Mesendoderm (in vitro differentiated cells): ENCODE data around the gene CABLES1.
"Not testable (repeated sequence)": the region's sequence is repeated elsewhere in the genome, so short reads cannot be mapped to it uniquely, and the experiment has no call there.

Experiments used
- DNase-seq: peaks from one replicate; pipeline ENCODE4 v3.0.0; 2013
- H2AK5ac ChIP-seq: 2 replicates; pipeline ENCODE4 v1.6.1; 2013; ENCODE audit warnings: low read length, inconsistent platforms
- H2BK120ac ChIP-seq: 2 replicates; pipeline ENCODE4 v1.6.1; 2013; ENCODE audit warnings: low read depth, mild to moderate bottlenecking, low read length, moderate library complexity, mixed read lengths
- H2BK15ac ChIP-seq: replicated peaks from 2 replicates; pipeline ENCODE4 v1.6.1; 2013; ENCODE audit warnings: low read depth, mild to moderate bottlenecking, moderate library complexity
- H2BK5ac ChIP-seq: 2 replicates; pipeline ENCODE4 v1.6.1; 2013; ENCODE audit warnings: low read length, inconsistent platforms
- H3K18ac ChIP-seq: 2 replicates; pipeline ENCODE4 v1.6.1; 2013; ENCODE audit warnings: mild to moderate bottlenecking, low read length, mixed read lengths
- H3K23ac ChIP-seq: one replicate; pipeline ENCODE4 v1.6.1; 2013; ENCODE audit warnings: low read length
- H3K27ac ChIP-seq: 2 replicates; pipeline ENCODE4 v1.5.1; 2013; ENCODE audit warnings: low read depth, mild to moderate bottlenecking, inconsistent platforms, low read length, moderate library complexity
- H3K27me3 ChIP-seq: 2 replicates; pipeline ENCODE4 v1.6.1; 2013; ENCODE audit warnings: low read length, control low read depth, mild to moderate bottlenecking, inconsistent platforms; ENCODE audit not compliant: insufficient read depth, poor library complexity
- H3K36me3 ChIP-seq: 2 replicates; pipeline ENCODE4 v1.6.1; 2013; ENCODE audit warnings: low read length, inconsistent platforms; ENCODE audit not compliant: control insufficient read depth, insufficient read depth
- H3K4ac ChIP-seq: one replicate; pipeline ENCODE4 v1.6.1; 2013; ENCODE audit warnings: low read depth, mild to moderate bottlenecking, low read length, moderate library complexity
- H3K4me1 ChIP-seq: 2 replicates; pipeline ENCODE4 v1.6.1; 2013; ENCODE audit warnings: low read depth, low read length, inconsistent platforms; ENCODE audit not compliant: control insufficient read depth
- H3K4me2 ChIP-seq: 2 replicates; pipeline ENCODE4 v1.6.1; 2013; ENCODE audit warnings: low read length
- H3K4me3 ChIP-seq: 2 replicates; pipeline ENCODE4 v1.5.1; 2013; ENCODE audit warnings: mild to moderate bottlenecking, low read length
- H3K56ac ChIP-seq: one replicate; pipeline ENCODE4 v1.6.1; 2013; ENCODE audit warnings: low read length
- H3K79me1 ChIP-seq: 2 replicates; pipeline ENCODE4 v1.6.1; 2013; ENCODE audit warnings: low read length, inconsistent platforms
- H3K79me2 ChIP-seq: 2 replicates; pipeline ENCODE4 v1.6.1; 2013; ENCODE audit warnings: mild to moderate bottlenecking, low read length; ENCODE audit not compliant: control insufficient read depth, insufficient read depth
- H3K9ac ChIP-seq: 2 replicates; pipeline ENCODE4 v1.6.1; 2013; ENCODE audit warnings: low read length, inconsistent platforms
- H4K5ac ChIP-seq: one replicate; pipeline ENCODE4 v1.6.1; 2013; ENCODE audit warnings: low read length
- H4K8ac ChIP-seq: one replicate; pipeline ENCODE4 v1.6.1; 2013; ENCODE audit warnings: low read depth, mild to moderate bottlenecking, control low read depth, low read length, moderate library complexity
- whole genome bisulfite sequencing: extraction: QIAGEN DNeasy Blood & Tissue Kit; methylation state at CpG from one replicate; pipeline ENCODE4 v1.1.7; 2013; ENCODE audit warnings: low lambda C conversion rate, missing lambda C conversion rate; ENCODE audit not compliant: insufficient coverage; ENCODE audit errors: extremely low coverage; 5-methylcytosine and 5-hydroxymethylcytosine counted together

CABLES1 gene

GRCh38 chr18:23106575-23106974 lies 28.7 kb upstream of the CABLES1 start:
- Histone ChIP-seq H4K5ac (no peak overlapping the region), H3K79me2 (no peaks in the 10 kb centered on the region), H2BK120ac (no peak overlapping the region), H3K79me1 (no peaks in the 10 kb centered on the region), H3K18ac (no peak overlapping the region), H3K4me3 (no peak overlapping the region), H4K8ac (no peak overlapping the region), H2BK15ac (no peak overlapping the region), H3K4ac (no peak overlapping the region), H3K27ac (no peak overlapping the region), H3K4me1 (no peaks in the 10 kb centered on the region), H3K56ac (no peak overlapping the region), H2AK5ac (no peak overlapping the region), H3K4me2 (no peak overlapping the region), H3K36me3 (no peaks in the 10 kb centered on the region), H3K27me3 (no peaks in the 10 kb centered on the region), H3K23ac (no peak overlapping the region), H3K9ac (no peak overlapping the region), H2BK5ac (no peak overlapping the region)
- WGBS, result no CpG with 5 or more reads among the region's 6 CpGs
- DNase-seq, result peak; percentile 69

DNA sequence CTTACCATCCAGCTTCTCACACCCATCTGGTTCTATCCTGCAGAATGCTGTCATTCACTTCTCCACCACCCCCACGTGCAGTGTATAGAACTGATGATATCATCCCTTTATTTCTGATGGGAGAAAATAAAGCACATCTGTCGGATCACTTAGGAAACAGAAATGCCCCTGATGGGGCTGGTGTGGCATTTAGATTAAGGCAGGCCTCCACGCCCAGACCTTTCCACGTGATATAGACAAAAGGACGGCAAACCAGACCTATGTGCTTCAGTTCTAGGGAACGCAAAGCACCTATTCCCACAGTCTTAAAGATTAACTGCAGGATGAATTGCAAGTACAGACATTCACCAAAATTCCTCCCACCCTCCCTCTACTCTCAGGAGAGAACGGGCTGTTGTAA lies 27.6 kb upstream of the CABLES1 start:
- Histone ChIP-seq H4K5ac (no peak overlapping the region), H3K79me1 (no peaks in the 10 kb centered on the region), H3K18ac (no peak overlapping the region), H3K23ac (no peak overlapping the region), H3K27ac (no peak overlapping the region), H3K4me3 (no peak overlapping the region), H3K27me3 (no peaks in the 10 kb centered on the region), H3K4ac (no peak overlapping the region), H3K9ac (no peak overlapping the region), H3K36me3 (no peaks in the 10 kb centered on the region), H2BK15ac (no peak overlapping the region), H4K8ac (no peak overlapping the region), H2BK5ac (no peak overlapping the region), H3K56ac (no peak overlapping the region), H2AK5ac (no peak overlapping the region), H3K4me1 (no peaks in the 10 kb centered on the region), H2BK120ac (no peak overlapping the region), H3K79me2 (no peaks in the 10 kb centered on the region), H3K4me2 (no peak overlapping the region)
- DNase-seq, result no peak
- no CpG with 5 or more reads among the region's 7 CpGs for WGBS

- no peak overlapping the region for H4K8ac ChIP-seq
- H2BK5ac ChIP-seq, result no peak overlapping the region
- H3K23ac ChIP-seq, result no peak overlapping the region
- no peaks in the 10 kb centered on the region for H3K27me3 ChIP-seq
- H3K4me1 ChIP-seq, result no peaks in the 10 kb centered on the region
- DNase-seq, result no peak
- no peak overlapping the region for H3K4me2 ChIP-seq
- no peak overlapping the region for H3K4ac ChIP-seq
- no peaks in the 10 kb centered on the region for H3K79me1 ChIP-seq
- no peak overlapping the region for H3K18ac ChIP-seq
- no peak overlapping the region for H3K4me3 ChIP-seq
- WGBS, result no CpG with 5 or more reads among the region's 5 CpGs
- no peak overlapping the region for H2AK5ac ChIP-seq
- no peak overlapping the region for H2BK15ac ChIP-seq
- no peak overlapping the region for H3K27ac ChIP-seq
- H3K79me2 ChIP-seq, result no peaks in the 10 kb centered on the region
- H4K5ac ChIP-seq, result no peak overlapping the region
- no peaks in the 10 kb centered on the region for H3K36me3 ChIP-seq
- no peak overlapping the region for H2BK120ac ChIP-seq
- no peak overlapping the region for H3K56ac ChIP-seq
- no peak overlapping the region for H3K9ac ChIP-seq
These were observed 26.8 kb upstream of the CABLES1 start for GRCh38 chr18:23108496-23108895.

GRCh38 chr18:23109163-23109562 lies 26.1 kb upstream of the CABLES1 start:
- not testable (repeated sequence) for H2BK5ac ChIP-seq, H3K18ac ChIP-seq, H2AK5ac ChIP-seq, H3K4me1 ChIP-seq, H3K4me3 ChIP-seq, H3K4me2 ChIP-seq, DNase-seq, H3K27me3 ChIP-seq, H4K5ac ChIP-seq, H3K9ac ChIP-seq, H3K36me3 ChIP-seq, H3K79me1 ChIP-seq, H3K27ac ChIP-seq, H3K79me2 ChIP-seq, H3K56ac ChIP-seq, H3K23ac ChIP-seq, H2BK15ac ChIP-seq, H4K8ac ChIP-seq, H3K4ac ChIP-seq, H2BK120ac ChIP-seq
- WGBS, result no CpG with 5 or more reads among the region's 9 CpGs

DNA sequence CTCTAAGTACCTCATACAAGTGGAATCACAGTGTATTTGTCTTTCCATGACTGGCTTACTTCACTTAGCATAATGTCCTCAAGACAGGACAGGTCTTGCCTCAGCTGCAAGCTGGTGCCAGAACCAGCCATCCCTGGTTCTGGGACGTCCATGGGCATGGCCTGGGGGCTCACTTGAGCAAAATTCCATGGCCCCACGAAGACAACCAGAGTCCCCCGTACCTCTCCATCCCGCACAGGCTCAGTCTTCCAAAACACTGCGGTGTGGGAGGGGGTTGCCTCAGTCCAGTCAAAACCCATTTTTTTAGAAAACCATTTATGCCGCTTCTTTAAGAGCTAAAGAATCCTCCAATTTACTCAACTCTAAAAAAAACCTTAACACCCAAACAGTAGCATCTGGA lies 21.7 kb upstream of the CABLES1 start:
- Histone ChIP-seq H2AK5ac (no peak overlapping the region), H3K27ac (no peak overlapping the region), H2BK15ac (no peak overlapping the region), H3K23ac (no peak overlapping the region), H3K79me2 (no peaks in the 10 kb centered on the region), H4K8ac (no peak overlapping the region), H3K4me3 (no peak overlapping the region), H3K27me3 (no peaks in the 10 kb centered on the region), H3K79me1 (no peaks in the 10 kb centered on the region), H3K56ac (no peak overlapping the region), H3K4me1 (no peaks in the 10 kb centered on the region), H3K9ac (no peak overlapping the region), H4K5ac (no peak overlapping the region), H3K36me3 (no peaks in the 10 kb centered on the region), H3K4ac (no peak overlapping the region), H2BK120ac (no peak overlapping the region), H2BK5ac (no peak overlapping the region), H3K4me2 (no peak overlapping the region), H3K18ac (no peak overlapping the region)
- no CpG with 5 or more reads among the region's 6 CpGs for WGBS
- no peak for DNase-seq

DNA sequence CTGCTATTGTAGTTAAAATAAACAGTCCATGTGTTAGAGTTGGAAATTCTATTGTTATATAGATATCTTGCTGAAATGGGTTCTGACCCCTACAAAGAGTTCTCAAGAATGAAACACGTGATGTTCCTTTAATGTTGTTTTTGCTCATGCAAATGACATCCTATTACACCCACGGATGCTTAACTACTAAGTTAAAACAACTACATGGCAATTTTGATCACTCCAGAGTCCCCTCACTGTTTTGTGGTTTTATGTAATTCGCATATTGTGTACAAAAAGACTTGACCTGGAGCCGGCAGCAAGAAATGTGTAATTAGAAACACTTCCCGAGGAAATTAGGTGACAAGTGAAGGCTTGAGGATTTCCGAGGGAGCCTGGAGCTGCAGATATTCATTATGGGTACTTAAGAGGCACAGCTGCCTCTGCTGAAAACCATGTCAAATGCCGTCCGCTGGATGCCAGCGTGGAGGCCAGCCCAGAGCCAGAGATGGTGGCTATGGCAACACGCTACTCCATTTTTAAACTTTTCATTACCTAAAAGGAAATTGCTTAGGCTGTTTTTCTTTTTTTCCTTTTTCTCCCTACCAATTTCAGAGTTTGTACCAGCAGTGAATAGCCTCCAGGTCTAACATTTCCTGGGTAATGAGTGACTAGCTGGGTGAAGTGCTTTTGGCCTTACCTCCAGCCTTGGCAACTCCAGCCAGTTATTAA lies 21.0 kb upstream of the CABLES1 start:
- Histone ChIP-seq H3K79me2 (no peaks in the 10 kb centered on the region), H3K56ac (no peak overlapping the region), H4K8ac (no peak overlapping the region), H3K4me2 (no peak overlapping the region), H3K4ac (no peak overlapping the region), H3K9ac (no peak overlapping the region), H3K79me1 (no peaks in the 10 kb centered on the region), H2BK5ac (no peak overlapping the region), H3K23ac (no peak overlapping the region), H2BK120ac (no peak overlapping the region), H3K36me3 (no peaks in the 10 kb centered on the region), H2BK15ac (no peak overlapping the region), H3K4me3 (no peak overlapping the region), H3K27me3 (no peaks in the 10 kb centered on the region), H3K18ac (no peak overlapping the region), H4K5ac (no peak overlapping the region), H2AK5ac (no peak overlapping the region), H3K4me1 (no peaks in the 10 kb centered on the region), H3K27ac (no peak overlapping the region)
- no peak for DNase-seq
- WGBS, result no CpG with 5 or more reads among the region's 10 CpGs
